Measurements from ENCODE around the gene BPI.

DNA sequence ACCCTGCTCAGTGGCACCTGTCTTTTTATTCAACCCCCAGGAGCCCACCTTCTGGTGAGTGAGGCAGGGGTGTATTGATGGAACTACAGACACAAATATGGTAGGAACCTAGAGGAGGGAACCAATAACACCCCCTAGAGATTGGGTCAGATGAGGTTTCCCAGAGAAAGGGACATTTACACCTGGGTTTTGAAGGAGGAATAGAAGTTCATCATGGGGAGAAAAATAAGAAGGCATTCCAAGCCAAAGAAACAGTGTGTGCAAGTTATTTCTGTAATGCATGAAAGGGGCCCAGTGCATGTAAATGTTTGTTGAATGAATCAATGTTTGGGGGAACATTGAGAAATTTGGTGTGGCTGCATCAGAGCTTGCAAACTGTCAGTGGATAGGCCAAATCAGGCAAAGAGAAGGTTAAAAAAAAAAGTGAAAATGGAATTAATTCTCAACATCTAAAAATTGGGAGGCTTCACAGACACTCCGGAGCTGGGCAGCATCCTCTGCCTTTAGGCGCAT, 32.3 kb upstream of the BPI start:
- TF ChIP-seq, protein P1, sequence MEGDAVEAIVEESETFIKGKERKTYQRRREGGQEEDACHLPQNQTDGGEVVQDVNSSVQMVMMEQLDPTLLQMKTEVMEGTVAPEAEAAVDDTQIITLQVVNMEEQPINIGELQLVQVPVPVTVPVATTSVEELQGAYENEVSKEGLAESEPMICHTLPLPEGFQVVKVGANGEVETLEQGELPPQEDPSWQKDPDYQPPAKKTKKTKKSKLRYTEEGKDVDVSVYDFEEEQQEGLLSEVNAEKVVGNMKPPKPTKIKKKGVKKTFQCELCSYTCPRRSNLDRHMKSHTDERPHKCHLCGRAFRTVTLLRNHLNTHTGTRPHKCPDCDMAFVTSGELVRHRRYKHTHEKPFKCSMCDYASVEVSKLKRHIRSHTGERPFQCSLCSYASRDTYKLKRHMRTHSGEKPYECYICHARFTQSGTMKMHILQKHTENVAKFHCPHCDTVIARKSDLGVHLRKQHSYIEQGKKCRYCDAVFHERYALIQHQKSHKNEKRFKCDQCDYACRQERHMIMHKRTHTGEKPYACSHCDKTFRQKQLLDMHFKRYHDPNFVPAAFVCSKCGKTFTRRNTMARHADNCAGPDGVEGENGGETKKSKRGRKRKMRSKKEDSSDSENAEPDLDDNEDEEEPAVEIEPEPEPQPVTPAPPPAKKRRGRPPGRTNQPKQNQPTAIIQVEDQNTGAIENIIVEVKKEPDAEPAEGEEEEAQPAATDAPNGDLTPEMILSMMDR (IDR thresholded peaks at IDR 0.05; ENCODE audit: insufficient read depth, low read length) = no peak
- TF ChIP-seq, protein P2, sequence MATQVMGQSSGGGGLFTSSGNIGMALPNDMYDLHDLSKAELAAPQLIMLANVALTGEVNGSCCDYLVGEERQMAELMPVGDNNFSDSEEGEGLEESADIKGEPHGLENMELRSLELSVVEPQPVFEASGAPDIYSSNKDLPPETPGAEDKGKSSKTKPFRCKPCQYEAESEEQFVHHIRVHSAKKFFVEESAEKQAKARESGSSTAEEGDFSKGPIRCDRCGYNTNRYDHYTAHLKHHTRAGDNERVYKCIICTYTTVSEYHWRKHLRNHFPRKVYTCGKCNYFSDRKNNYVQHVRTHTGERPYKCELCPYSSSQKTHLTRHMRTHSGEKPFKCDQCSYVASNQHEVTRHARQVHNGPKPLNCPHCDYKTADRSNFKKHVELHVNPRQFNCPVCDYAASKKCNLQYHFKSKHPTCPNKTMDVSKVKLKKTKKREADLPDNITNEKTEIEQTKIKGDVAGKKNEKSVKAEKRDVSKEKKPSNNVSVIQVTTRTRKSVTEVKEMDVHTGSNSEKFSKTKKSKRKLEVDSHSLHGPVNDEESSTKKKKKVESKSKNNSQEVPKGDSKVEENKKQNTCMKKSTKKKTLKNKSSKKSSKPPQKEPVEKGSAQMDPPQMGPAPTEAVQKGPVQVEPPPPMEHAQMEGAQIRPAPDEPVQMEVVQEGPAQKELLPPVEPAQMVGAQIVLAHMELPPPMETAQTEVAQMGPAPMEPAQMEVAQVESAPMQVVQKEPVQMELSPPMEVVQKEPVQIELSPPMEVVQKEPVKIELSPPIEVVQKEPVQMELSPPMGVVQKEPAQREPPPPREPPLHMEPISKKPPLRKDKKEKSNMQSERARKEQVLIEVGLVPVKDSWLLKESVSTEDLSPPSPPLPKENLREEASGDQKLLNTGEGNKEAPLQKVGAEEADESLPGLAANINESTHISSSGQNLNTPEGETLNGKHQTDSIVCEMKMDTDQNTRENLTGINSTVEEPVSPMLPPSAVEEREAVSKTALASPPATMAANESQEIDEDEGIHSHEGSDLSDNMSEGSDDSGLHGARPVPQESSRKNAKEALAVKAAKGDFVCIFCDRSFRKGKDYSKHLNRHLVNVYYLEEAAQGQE (IDR thresholded peaks at IDR 0.05; ENCODE audit: insufficient replicate concordance, low read depth) = no peak

Measured in HL-60 (cell line).